ENCODE measurements around the gene ATP5F1A. TPM values are rescaled to one million over a fixed set of nuclear protein-coding genes. Genes with fewer than 3 reads are reported as not detected.
"Not testable (repeated sequence)": the region's sequence is repeated elsewhere in the genome, so short reads cannot be mapped to it uniquely, and the experiment has no call there.

ATP5F1A gene
- total and polyA plus RNA-seq, 12 donors = 194 to 1,012 (median 671) TPM

- H3K27me3 ChIP-seq = no peaks in the 10 kb centered on the region
- H3K4me1 ChIP-seq (replicated peaks in 1 of 2) = peaks cover 10 to 21% of the 10 kb centered on the region in 2 donors
- no peak overlapping the region for H3K4me3 ChIP-seq
- DNase-seq = peak in 3 of 7 donors; percentile 37 to 56 (median 44)
- TF ChIP-seq POLR2A (IDR thresholded peaks at IDR 0.05) = no peak
- no peak for TF ChIP-seq CTCF (IDR thresholded peaks at IDR 0.05)
- intact Hi-C loops (cut with DNase I) = no loop called here
- no peaks in the 10 kb centered on the region for H3K9me3 ChIP-seq (replicated peaks in 1 of 3)
- 74 to 82% (median 76%) methylated on average over 5 to 6 of the region's 6 CpGs for WGBS, 4 donors
- H3K27ac ChIP-seq = peak overlapping the region in 2 of 5 donors; percentile 21 to 31
- H3K36me3 ChIP-seq (replicated peaks in 1 of 2) = no peaks in the 10 kb centered on the region
Measured at GRCh38 chr18:46051731-46052461, 46.2 kb downstream of the ATP5F1A start.

- H3K4me1 ChIP-seq (replicated peaks in 1 of 2) = peaks cover 10 to 21% of the 10 kb centered on the region in 2 donors
- TF ChIP-seq CTCF (IDR thresholded peaks at IDR 0.05) (no peak), POLR2A (IDR thresholded peaks at IDR 0.05) (no peak)
- no peak overlapping the region for H3K27ac ChIP-seq
- H3K4me3 ChIP-seq = no peak overlapping the region
- H3K27me3 ChIP-seq = no peaks in the 10 kb centered on the region
- intact Hi-C loops (cut with DNase I) = no loop called here
- WGBS, 4 donors = 94 to 99% (median 96%) methylated on average over 5 of the region's 5 CpGs
- H3K9me3 ChIP-seq (replicated peaks in 1 of 3) = no peaks in the 10 kb centered on the region
- H3K36me3 ChIP-seq (replicated peaks in 1 of 2) = no peaks in the 10 kb centered on the region
- no peak for DNase-seq
Measured at GRCh38 chr18:46050268-46050667, 47.8 kb downstream of the ATP5F1A start.

- Histone ChIP-seq H3K4me1 (replicated peaks in 1 of 2) (peaks cover 10 to 21% of the 10 kb centered on the region in 2 donors), H3K36me3 (replicated peaks in 1 of 2) (no peaks in the 10 kb centered on the region), H3K27ac (no peak overlapping the region), H3K9me3 (replicated peaks in 1 of 3) (no peaks in the 10 kb centered on the region), H3K4me3 (no peak overlapping the region), H3K27me3 (no peaks in the 10 kb centered on the region)
- TF ChIP-seq CTCF (IDR thresholded peaks at IDR 0.05) (no peak), POLR2A (IDR thresholded peaks at IDR 0.05) (no peak)
- intact Hi-C loops (cut with DNase I) = no loop called here
- WGBS, 4 donors = 90 to 100% (median 95%) methylated on average over 1 of the region's 1 CpG
- no peak for DNase-seq
Measured at GRCh38 chr18:46048641-46049040, 49.5 kb downstream of the ATP5F1A start.

- intact Hi-C loops (cut with DNase I); H3K27ac ChIP-seq; DNase-seq; H3K4me1 ChIP-seq (replicated peaks in 1 of 2); H3K27me3 ChIP-seq; H3K36me3 ChIP-seq (replicated peaks in 1 of 2); H3K9me3 ChIP-seq (replicated peaks in 1 of 3); H3K4me3 ChIP-seq: not testable (repeated sequence)
- 95 to 98% (median 95%) methylated on average over 13 of the region's 13 CpGs for WGBS, 4 donors
Measured at GRCh38 chr18:46047369-46047768, 50.7 kb downstream of the ATP5F1A start.

GRCh38 chr18:46046688-46047087 is 51.4 kb downstream of the ATP5F1A start:
- Histone ChIP-seq H3K27ac (no peak overlapping the region), H3K9me3 (replicated peaks in 1 of 3) (no peaks in the 10 kb centered on the region), H3K27me3 (no peaks in the 10 kb centered on the region), H3K36me3 (replicated peaks in 1 of 2) (no peaks in the 10 kb centered on the region), H3K4me1 (replicated peaks in 1 of 2) (peaks cover 0 to 3% of the 10 kb centered on the region in 2 donors), H3K4me3 (no peak overlapping the region)
- 92 to 98% (median 95%) methylated on average over 2 of the region's 2 CpGs for WGBS, 4 donors
- no peak for DNase-seq
- no peak for TF ChIP-seq POLR2A (IDR thresholded peaks at IDR 0.05)
- no peak for TF ChIP-seq CTCF (IDR thresholded peaks at IDR 0.05)
- intact Hi-C loops (cut with DNase I) = no loop called here

All from adrenal gland (tissue), 12 donors.